Testis (tissue), 2 donors: Measurements from ENCODE around the gene PRPS1.

Source experiments
- POLR2A ChIP-seq: fragments of 450-650 bp; IDR thresholded peaks from one replicate; pipeline ENCODE4 v1.6.1; 2017; ENCODE audit warnings: antibody characterized with exemption, mild to moderate bottlenecking, moderate library complexity
- TF ChIP-seq, protein P1 (sequence below), 3 experiments: fragments of 450-650 bp in 2 of 3; fragments of 200-600 bp in 1 of 3; sonication (generic) in 1 of 3; IDR thresholded peaks; one replicate each; pipeline ENCODE4 v1.5.1; 2016 to 2019; ENCODE audit warnings: antibody characterized with exemption in 3 of 3, mild to moderate bottlenecking in 2 of 3, moderate library complexity in 1 of 3

- TF ChIP-seq, protein P1, sequence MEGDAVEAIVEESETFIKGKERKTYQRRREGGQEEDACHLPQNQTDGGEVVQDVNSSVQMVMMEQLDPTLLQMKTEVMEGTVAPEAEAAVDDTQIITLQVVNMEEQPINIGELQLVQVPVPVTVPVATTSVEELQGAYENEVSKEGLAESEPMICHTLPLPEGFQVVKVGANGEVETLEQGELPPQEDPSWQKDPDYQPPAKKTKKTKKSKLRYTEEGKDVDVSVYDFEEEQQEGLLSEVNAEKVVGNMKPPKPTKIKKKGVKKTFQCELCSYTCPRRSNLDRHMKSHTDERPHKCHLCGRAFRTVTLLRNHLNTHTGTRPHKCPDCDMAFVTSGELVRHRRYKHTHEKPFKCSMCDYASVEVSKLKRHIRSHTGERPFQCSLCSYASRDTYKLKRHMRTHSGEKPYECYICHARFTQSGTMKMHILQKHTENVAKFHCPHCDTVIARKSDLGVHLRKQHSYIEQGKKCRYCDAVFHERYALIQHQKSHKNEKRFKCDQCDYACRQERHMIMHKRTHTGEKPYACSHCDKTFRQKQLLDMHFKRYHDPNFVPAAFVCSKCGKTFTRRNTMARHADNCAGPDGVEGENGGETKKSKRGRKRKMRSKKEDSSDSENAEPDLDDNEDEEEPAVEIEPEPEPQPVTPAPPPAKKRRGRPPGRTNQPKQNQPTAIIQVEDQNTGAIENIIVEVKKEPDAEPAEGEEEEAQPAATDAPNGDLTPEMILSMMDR (IDR thresholded peaks at IDR 0.05), result no peak
- no peak for TF ChIP-seq POLR2A
Measured at GRCh38 chrX:107675823-107676555, 47.7 kb downstream of the PRPS1 start.
